Renal cortical epithelial cell (primary cell): ENCODE measurements around the gene EEFSEC. TPM values are rescaled to one million over a fixed set of nuclear protein-coding genes. Genes with fewer than 3 reads are reported as not detected.

Experiments
- DNase-seq: peaks from one replicate; pipeline ENCODE4 v3.0.0-alpha.2; 2011; ENCODE audit warnings: low read depth
- total RNA-seq: library from RNA; depleted of rRNA; stranded (reverse); fragments of >200 nt; gene quantifications from 2 replicates; pipeline ENCODE4 v1.2.3, GENCODE V29; 2014

Gene EEFSEC
- total RNA-seq, 1 donor from 2014 or later, result 7.6 TPM

DNA sequence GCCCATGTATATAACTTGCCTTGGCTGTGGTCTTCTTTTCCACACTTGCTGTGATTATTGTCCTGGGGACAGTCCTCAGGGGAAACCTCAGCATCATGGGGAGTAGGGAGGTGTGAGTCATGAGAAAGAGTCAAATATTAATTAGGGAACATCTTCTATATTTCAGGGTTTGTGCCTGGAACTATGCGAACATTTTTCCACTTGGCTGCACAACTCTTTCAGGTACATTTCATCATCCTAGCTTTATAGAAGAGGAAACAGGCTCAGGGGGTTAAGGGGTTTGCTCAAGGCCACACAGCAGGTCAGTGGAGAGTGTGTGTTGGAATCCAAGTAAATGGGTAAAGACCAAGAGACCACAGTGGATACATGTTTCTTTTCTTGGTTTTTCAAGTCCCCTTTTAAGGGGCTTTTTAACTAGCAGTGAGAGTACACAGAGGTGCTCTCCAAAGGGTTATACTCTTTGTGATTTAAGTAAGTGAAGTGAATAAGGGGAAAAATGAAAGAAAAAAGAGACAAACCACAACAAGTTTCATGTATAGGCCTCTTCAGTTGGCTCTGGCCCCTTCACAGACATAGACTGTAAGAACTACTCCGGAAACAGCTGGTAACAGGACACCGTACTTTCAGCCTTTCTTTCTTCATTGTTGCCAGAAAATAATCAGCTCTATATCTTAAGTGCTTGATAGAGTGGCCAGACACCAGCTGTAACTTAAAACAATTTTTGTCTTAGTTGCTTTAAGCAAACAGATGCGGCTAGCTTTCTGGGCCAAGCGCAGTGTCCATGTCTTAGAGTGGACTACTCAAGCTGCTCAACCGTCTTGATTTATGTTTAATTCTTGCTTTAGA lies 64.6 kb downstream of the EEFSEC start:
- DNase-seq, result peak; percentile 85

DNA sequence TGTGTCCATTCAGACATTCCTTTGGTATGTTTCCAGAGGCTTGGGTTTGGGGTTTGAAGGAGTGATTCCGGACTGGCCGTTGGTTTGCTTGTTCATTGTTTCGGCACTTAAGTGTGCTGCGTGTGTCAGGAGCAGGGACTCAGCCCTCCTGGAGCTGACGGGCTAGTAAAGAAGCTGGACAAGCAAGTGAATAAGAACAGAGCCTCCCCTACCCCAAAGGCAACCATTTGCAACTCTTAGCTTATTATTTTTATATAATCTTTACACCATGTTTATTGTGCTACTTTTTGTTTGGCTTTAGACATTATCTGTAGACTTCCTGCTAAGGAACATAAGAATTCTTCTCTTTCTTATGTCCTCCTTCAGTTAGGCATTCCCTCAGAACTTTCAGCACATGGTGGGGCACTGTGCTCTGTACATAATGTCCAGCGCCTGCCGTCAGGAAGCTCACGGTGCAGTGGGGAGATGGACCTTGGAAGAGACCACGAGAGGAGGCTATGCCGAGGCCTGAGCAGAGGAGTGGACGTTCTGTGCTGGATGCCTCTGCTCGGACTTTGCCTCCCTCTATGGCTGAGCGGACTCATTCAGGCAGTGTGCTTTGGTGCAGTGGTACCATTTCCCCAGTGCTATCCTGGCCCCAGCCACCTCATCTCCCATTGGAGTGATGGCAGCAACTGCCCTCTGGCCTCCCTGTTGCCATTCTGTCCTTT lies 65.4 kb downstream of the EEFSEC start:
- no peak for DNase-seq

DNA sequence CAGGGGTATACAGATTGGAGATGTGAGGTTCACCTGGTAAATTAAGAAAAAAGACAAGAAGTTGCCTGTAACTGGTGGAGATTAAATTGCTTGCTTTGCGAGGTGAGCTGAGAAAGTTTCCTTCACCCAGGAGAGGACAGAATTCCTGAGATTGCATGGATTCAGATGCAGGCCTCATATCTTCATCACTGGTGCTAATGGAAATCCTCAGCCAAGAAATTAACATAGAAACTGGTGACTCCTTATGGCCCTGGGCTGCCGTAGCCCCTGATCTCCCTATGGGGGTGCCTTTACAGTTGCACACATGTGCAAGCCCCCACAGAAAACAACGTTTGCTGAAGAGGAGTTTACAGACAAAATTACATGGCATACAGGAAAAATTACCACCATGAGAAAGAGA lies 68.0 kb downstream of the EEFSEC start:
- no peak for DNase-seq

GRCh38 chr3:128222796-128223385 lies 69.6 kb downstream of the EEFSEC start:
- DNase-seq, result no peak

- DNase-seq, result no peak
Observed at GRCh38 chr3:128226186-128226725, 73.0 kb downstream of the EEFSEC start.

DNA sequence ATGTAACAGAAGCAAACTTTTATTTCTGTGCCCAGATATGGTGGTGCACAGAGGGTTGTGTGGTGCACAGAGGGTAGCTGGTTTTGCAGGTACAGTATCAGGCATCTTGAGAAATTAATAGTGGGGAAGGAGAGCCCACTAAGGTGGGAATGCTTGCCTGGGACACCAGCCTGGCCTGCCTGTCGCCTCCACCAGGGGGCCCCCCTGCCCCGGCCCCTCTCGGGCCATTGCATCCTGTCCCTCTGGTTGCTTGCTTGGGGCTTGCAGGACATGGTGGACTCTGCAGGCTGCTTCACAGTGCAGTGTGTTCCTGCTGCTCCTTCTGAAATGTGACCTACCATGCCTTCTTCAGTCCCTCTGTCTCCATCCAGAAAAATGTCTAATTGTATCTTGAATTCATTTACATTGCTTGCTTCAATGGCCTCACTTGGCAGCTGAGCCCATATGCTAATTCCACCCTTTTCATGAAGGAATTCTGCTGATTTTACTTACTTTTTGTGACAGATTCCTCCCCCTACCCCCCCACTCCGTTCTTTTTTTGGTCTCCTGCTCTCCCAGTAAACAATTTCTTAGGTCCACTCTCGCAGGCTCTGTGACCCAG lies 73.6 kb downstream of the EEFSEC start:
- DNase-seq, result no peak

- DNase-seq, result no peak
Observed at GRCh38 chr3:128227507-128227906, 74.2 kb downstream of the EEFSEC start.

- DNase-seq, result no peak
Observed at GRCh38 chr3:128228366-128228910, 75.2 kb downstream of the EEFSEC start.

GRCh38 chr3:128229106-128229857 lies 76.0 kb downstream of the EEFSEC start:
- no peak for DNase-seq

GRCh38 chr3:128231606-128232005 lies 78.3 kb downstream of the EEFSEC start:
- DNase-seq, result no peak

GRCh38 chr3:128232376-128233178 lies 79.3 kb downstream of the EEFSEC start:
- DNase-seq, result no peak

GRCh38 chr3:128235207-128235926 lies 82.1 kb downstream of the EEFSEC start:
- no peak for DNase-seq

GRCh38 chr3:128236657-128237056 lies 83.4 kb downstream of the EEFSEC start:
- no peak for DNase-seq

DNA sequence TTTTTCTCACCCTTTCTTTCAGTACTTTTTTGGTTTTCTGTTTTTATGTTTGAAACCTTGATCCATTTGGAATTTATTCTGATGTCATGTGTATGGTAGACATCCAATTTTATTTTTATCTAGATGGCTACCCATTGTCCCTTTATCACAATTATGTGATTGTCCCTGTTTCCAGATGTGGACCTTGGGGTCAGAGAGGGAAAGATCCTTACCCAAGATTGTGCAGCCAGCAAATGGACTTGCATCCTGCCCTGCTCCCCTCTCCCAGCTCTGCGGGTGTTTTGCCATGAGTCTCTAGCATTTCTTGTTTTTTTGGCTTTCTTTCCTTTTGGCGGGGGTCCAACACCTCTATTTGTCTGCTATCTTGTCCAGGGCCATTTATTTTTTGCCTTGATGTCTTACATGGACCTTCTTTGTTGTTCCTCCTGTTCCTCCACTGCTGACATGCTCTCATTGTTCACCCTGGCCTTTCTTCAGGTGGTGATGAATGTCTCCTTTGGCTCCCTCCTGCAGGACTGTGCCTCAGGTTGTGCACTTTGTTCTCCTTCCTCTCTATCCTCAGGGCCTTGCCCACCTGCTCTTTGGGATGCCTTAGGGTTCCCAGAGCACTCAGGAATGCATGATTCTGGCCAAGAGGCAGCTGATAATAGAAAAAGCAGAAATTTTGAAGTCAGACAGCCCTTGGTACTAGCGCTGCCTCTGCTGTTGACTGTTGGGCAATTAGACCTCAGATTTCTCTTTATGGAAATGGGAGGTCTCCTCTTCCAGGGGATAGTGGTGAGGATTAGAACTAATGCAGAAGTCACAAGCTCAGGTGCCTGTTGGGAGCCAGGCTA lies 84.3 kb downstream of the EEFSEC start:
- no peak for DNase-seq

GRCh38 chr3:128238184-128238489 lies 84.9 kb downstream of the EEFSEC start:
- no peak for DNase-seq

DNA sequence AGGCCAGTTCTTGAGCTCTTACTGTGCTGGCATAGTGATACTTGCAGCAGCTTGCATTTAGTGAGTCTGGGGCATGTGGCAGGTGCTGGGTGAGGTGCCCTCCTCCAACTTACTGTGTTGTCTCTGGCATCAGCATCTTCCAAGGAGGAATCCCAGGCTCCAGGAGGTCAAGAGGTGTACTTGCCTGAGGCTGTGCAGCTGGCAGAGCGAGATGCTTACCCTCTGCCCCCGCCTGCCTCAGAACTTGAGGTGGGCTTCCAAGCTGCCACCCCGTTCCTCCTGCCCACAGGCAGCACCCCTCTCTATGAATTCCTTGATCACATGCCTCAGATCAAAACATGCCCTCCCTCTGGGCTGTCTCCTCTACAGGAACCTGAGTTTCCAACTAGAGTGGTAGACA lies 86.0 kb downstream of the EEFSEC start:
- no peak for DNase-seq

DNA sequence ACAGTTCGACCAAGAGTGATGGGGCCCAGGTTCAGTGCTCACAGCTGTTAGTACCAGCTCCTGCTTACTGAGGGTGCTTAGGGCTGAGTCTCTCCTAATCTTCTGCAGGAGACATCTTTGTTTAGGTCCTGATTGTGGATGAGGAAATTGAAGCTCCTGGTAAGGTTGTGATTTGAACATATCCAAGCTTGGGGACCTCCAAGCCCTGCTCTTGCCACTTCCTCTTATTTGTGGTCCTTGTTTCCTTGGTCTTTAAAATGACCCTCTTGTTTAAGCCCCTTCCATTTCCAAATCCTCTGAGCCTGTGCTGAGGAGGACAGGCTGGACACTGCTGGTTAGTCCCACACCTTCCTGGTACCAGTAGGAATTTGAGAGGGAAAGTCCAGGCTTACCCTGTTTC lies 87.0 kb downstream of the EEFSEC start:
- DNase-seq, result no peak

DNA sequence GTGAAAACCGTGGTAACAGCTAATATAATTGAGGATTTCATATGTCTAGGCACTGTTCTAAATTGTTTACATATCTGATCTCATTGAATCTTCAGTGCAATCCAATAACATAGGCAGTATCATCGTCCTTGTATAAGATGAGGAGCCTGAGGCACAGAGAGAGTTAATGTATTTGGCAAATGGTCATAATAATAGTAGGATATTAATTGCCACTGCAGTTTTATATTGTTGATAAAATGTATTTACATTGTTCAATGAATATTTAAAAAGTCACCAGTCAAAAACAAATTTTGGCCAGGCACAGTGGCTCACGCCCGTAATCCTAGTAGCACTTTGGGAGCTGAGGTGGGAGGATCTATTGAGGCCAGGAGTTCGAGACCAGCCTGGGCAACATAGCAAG lies 88.5 kb downstream of the EEFSEC start:
- DNase-seq, result no peak
